GM19455 (cell line): ENCODE data around the gene IVNS1ABP.

Experiments
- ATAC-seq: cut with Tn5 transposase; IDR thresholded peaks from one replicate; pipeline ENCODE4 v1.9.1; 2021; ENCODE audit not compliant: unreplicated experiment

The IVNS1ABP gene

DNA sequence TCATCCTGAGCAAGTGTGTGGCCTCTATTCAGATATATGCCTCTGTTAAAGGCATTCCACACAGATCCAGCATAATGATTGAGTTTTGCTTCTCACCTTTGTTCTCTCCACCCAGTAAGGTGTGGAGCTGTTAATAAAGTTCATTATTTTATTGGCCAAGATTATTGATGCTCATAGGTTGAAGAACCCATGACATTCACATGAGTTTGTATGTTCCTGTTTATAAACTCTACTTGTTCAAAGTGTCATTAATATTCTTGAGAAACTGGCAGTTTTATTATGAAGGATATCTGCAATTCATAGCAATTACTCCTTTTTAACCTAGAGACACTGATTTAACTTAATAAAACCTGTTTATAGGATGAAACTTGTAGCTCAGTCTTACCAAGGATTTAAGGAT lies 22.0 kb downstream of the IVNS1ABP start:
- ATAC-seq, result no peak

DNA sequence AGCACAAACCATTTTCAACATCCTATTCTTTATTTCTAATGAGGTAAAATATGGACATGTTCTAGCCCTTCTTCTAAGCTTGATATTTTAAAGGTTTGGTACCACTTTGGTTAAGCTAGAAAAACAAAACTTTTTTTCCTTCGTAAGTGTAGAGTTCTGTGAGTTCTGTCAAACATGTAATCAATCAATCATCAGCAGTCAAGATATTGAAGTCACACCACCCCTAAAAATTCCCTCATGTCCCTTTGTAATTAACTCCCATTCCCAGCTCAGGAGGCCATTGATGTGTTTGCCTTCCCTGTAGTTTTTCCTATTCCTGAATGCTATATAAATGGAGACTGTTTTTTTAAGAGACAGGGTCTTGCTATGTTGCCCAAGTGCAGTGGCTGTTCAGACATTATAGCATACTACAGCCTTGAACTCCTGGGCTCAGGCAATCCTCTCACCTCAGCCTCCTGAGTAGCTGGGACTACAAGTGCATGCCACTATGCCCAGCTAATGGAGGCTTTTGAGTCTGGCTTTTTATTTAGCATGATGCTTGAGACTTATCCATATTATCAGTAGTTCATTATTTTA lies 23.0 kb downstream of the IVNS1ABP start:
- no peak for ATAC-seq

DNA sequence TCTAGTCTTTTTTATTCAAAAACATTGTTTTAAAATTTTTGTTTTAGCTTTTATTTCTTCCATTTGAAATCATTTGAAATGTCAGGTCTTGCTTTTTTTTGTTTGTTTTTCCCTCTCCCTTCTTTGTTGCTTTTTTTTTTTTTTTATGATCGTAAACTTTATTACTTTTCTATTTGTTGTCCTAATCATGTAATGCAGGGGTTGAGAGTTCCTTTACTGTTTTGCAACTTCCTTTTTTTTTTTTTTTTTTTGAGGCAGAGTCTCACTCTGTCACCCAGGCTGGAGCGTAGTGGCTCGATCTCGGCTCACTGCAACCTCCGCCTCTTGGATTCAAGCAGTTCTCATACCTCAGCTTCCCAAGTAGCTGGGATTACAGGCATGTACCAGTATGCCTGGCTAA lies 24.8 kb downstream of the IVNS1ABP start:
- ATAC-seq, result no peak

DNA sequence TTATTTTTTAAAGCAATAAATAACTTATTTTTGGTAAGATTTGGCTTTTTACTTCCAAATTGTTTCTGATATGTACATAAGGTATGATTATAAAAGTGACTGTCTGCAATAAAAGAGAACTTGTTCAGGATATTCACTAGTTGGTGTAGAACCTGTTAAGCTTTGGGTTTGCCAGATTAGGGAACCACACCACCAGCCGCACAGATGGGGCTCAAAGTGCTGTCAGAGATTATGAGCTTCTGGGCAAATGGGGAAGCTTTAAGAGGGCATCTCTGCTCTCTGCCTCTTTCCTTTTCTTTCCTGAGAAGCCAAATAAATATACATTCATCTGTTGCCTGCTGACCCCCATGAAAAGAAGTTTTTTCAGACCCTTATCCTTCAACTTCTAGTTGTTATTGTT lies 25.4 kb downstream of the IVNS1ABP start:
- no peak for ATAC-seq

DNA sequence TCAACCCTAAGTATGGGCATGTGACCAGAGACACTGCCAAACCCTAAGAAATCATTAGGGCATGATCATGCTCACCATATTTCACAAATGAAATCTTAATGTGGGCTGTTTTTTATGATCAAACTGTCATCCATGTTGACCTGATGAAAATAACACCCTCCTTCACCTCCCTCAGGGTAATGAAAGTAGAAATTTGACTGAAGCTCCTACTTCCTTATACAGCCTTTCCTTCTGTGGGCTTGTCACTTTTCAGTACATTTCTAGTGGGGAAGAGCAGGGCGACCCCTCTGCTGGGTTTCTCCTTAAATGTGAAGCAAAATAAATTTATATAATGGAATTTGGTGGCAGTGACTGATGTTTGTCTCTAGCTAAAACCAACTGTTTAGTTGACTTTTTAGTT lies 25.9 kb downstream of the IVNS1ABP start:
- no peak for ATAC-seq

DNA sequence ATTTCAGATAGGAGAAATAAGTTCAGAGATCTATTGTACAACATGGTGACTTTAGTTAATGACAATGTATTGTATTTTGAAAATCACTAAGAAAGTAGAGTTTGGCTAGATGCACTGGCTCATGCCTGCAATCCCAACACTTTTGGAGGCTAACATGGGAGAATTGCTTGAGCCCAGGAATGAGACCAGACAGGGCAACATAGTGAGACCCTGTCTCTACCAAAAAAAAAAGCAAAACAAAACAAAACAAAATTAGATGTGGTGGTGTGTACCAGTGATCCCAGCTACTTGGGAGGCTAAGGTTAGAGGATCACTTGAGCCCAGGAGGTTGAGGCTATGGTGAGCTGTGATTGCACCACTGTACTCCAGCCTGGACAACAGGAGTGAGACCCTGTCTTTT lies 27.2 kb downstream of the IVNS1ABP start:
- no peak for ATAC-seq

DNA sequence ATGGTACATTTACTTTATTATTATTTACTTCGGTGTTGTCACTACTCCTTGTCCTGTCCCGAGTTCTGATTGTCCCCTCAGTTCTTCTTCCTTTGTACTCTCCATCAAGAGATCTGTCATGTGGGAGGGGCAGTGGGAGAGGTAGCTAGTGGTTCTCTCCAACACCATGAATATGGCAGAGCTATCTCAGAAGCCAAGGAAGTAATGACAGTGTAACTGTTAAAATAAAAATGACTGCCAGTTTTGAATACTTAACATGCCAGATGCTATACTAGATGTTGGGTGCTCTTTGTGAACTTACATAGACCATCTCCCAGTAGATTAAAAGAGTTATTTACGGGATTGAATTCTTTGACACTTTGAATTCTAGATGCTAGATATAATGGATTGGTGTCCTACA lies 28.6 kb downstream of the IVNS1ABP start:
- no peak for ATAC-seq

DNA sequence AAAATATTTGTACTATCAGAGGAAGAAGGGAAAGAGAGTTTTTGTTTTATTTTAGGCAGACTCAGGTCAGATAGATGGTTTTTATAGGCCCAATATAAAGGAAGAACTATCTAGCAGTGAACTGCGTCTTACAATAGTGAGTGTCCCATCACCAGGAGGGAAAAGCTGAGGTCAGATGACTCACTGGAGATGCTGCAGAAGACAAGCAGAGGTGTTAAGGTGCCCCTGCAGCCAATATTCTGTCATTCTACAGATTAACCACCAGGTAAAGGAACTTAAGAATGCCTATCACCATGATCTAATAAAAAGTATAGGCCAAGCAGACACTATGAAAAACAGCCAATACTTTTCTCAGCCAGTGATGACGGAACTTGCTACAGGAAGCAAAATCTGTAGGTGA lies 29.6 kb downstream of the IVNS1ABP start:
- no peak for ATAC-seq

DNA sequence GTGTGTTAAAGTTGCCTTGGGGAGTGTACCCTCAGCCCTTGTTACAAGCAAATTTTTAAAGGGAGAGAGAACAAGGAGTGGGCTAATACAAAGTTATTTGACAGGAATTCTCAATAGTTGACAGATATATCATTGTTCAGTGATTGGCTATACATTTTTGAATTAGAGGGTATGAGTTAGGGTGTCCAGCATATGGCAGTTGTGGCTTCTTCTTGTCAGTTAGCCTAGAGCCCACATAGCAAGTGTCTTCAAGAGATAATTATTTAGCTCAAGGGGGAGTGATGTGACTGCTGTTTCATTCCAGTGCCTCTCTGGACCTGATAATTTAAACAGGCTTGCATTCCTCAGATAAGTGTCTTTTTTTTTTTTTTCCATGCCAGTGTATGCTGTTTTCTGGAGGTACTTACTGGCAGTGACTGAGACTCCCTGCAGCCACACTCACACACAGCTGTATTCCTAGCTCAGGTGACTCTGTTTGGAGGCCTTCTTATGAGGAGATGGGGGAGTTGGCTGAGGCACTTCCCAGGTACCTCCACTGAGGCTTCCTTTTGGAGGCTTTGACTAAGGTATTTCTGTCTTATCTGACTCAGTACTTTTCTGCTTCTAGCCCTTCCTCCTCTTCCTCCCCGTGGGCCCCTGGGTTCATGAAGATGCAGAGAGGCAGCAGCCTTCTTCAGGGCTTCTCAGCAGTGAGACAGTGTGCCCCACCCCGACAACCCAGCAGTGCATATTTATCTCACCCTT lies 32.3 kb downstream of the IVNS1ABP start:
- ATAC-seq, result no peak

DNA sequence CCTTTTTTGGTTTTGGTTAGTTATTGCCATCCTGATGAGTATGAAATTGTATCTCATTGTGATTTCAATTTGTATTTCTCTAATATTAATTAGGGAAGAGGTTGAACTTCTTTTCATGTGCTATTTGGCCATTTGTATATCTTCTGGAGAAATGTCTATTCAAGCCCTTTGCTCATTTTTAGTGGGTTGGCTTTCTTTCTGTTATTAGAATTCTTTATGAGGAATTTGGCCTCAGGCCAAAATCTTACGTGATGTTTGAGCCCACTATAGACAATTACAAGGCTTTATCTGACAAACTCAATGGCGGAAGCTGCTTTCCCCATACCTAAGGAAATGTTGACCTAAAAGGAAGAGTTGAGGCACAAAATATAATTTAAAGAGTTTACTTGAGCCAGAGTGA lies 32.9 kb downstream of the IVNS1ABP start:
- no peak for ATAC-seq

DNA sequence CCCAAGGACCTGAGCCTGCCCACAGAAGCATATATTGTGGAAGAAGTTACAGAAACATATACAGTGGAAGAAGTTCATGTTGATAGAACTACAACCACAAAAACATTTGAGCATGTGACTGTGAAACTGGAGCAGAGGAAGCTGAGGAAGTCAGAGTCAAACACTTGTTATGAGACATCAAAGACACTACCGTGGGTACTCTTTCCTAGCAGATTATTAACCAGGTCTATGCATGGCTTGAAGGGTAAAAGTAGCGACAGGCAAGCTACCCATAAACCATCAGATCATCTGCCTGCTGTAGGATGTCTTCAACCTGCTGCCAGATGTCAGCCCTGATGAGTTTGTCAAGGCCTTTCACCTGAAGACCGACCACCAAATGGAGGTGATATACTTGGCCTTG lies 35.8 kb downstream of the IVNS1ABP start:
- ATAC-seq, result no peak

DNA sequence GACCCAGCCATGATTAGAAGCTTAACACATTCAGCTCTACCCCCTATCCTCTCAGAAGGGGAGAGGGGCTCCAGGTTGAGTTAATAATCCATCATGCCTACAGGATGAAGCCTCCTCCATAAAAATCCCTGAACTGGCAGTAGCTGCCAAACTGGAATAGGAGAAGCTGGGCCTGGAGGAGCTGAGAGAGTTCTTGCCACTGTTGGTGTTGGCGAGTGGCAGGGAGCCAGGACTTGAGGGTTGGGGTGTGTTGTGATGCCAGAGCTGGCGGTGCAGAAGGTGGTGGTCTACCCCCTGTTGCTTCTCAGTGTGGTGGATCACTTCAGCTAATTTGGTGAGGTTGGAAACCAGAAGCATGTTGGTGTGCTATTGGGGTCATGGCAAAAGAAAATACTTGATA lies 36.5 kb downstream of the IVNS1ABP start:
- ATAC-seq, result no peak

DNA sequence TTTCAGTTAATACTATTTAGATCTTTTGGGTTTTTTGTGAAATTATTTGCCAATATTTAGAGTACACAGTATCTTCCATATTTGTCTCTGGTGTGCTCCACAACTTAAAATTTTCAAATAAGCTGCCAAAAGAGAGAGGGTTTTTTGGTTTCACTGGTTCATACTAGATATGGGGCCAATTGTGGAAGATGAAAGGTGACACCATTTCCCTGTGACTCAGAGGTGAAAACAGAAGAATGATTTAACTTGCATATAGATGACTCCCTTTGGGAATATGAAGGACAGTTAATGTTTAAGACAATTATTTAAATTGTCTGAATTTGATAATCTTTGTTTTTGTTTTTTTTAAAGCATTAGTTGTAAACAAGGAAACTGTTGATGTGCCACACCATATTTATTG lies 37.5 kb downstream of the IVNS1ABP start:
- ATAC-seq, result no peak

DNA sequence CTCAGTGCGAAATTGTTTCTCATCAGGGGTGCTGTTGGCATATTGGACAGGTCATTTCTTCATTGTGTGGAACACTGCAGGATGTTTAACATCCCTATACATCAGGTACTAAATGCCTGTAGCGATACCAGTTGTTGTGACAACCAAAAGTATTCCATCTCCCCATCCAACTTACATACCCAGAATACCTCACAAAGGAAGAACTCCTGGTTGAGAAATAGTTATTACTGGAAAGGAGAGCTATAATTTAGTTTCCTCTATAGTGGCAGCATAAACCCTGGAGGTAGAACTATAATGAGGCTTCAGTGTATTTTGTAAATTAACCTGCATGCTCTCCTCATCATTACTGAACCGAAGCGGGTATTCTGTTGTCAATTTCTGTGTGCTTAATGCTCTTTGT lies 45.1 kb downstream of the IVNS1ABP start:
- ATAC-seq, result no peak

DNA sequence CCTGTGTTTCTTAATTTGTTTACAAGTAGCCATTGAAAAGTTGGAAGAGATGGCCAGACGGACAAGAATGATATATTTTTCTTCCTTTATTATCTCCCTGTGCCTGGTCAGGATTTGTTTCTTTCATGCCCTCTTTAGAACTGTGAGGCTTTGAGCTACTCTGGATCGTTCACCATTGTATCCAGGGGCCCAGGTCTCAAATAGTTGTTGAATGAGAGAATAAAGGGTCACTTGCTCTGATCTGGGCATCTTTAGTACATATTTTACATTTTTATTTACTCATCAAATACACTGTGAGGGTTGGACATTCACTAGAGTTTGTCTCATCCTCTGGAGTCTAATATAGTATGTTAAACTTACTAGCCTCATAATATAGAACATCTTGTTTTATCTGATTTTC lies 48.7 kb downstream of the IVNS1ABP start:
- no peak for ATAC-seq

DNA sequence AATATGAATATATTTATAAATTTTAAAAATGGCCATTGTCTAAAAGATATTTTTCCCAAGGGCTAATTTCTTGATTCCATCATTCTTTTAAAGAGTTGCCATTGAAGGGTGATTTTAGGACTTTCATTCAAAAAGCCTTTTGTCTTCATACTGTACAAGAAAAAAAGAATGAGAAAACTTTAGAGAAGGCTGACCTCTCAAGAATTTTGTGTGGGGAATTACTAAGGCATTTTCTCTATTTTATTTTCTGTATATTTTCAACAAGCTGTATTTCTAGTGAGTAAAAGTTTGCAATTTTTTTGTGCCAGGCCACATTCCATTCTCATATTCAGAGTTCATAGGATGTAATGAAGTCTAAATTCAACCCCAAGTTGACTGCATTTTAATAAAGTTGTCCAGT lies 49.3 kb downstream of the IVNS1ABP start:
- no peak for ATAC-seq

DNA sequence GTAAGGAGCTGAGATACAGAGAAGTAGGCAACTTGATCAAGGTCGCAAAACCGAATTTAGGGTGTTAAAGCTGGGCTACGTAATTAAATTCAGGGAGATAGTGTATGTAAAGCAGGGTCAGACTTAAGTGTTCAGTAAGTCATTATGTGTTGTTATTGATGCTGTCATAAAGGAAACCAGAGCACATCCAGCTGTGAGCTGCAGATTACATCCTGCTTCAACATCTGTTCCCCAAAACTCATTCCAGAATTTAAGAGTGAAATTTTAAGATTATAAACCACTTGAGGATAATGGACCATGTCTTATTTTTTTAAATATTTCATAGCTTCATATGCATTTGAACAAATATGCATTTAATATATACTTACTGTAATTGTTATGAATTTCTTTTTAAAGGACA lies 49.7 kb downstream of the IVNS1ABP start:
- no peak for ATAC-seq

DNA sequence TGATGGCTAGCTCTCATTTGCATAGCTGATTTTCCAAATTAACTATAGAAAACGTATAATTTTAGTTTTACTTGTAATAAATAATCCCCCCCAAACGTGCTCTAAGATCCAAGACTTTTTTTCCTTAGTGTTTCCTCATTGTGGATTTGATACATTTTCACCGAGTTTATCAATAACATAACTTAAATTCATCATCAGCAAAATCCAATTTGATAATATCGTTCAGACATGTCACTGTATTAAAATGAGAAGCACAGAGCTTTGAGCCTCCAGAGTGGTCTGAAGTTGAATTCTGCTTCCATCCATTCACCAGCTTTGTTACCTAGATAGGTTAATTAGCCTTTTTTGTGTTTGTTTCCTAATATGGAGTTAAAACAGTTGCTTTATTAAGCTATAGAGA lies 51.7 kb downstream of the IVNS1ABP start:
- no peak for ATAC-seq

DNA sequence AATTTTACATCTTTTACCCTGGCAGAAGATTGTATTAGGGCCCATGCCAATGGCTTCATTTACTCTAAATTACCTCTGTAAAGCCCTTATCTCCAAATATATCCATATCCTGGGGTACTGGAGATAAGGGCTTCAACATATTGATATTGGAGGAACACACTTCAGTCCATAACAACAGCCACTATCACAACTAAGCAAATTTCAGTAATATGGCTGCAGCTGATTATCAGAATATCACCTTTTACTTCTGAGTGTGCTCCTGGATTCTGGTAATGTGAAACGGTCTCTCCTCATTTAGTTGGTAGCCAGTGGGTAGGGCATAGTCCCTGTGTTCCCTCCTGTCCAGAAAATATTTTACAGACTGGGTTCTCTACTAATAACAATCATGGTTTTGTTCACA lies 53.3 kb downstream of the IVNS1ABP start:
- no peak for ATAC-seq

DNA sequence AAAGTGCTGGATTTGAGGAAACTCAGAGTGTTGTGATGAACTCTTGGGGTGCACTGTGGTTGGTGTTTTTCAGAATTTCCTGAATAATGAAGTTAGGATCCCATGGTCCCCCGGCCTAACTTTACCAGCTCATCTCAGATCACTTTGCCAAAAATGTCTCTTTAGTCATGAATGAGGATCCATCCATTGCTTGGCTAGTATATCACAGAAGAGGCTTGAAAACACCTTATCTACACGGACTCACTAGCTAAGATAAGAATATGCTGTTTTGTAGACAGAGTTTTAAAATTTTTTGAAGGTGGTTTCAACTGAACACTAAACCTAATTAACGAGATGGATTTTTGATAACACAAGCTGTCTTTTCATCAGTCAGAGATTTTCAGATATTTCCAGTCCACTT lies 53.8 kb downstream of the IVNS1ABP start:
- ATAC-seq, result no peak

DNA sequence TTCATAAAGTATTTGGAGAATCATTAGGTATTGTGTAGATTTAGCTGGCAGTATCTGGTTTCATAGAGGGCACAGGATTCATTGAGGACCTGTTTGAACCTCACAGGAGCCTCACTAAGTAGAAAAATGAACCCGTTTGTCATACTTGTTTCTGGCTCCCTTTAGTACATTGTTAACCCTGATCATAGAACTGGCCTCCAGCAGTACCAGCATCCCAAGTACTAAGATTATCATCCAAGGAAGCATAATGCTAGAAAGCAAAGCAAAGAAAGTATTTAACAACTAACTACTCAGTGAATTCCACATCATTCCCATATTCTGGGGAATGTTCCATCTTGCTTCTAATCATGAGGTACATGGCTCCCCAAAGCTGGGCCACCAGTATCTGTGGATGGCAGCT lies 54.9 kb downstream of the IVNS1ABP start:
- ATAC-seq, result no peak

DNA sequence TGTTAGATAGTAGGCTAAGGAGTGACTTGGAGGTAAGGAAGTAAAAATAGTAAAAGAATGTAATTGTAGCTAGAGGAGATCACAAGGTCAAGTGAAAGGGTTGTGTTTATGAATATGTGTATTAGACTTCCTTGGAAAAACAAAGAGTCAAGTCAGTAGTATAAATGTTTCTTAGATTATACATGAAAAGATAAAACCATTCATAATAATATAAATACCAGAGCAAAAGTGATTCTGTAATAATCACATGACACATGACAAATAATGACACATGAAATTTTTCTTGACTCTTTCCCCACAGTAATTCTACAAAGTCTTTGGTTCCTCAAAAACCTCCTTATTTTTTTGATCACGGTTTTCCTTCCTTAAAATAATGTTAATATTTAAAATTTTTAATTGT lies 56.4 kb downstream of the IVNS1ABP start:
- ATAC-seq, result no peak

DNA sequence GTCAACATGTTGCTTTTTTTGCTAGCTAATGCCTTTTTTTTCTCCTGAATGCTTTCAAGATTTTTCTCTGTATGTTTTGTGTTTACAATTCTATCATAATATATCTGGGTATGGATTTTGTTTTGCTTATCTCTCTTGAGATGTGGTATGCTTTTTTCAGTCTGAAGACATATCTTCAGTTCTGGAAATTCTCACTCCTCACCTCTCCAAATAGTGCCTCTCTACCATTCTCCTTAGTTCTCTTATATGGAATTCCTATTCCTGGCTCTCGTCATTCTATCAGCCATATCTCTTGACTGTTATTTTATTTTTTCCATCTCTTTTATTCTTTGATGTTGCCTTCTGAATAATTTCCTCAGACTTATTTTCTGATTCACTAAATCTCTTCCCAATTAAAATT lies 58.4 kb downstream of the IVNS1ABP start:
- no peak for ATAC-seq
